BLaER1 (cell line): ENCODE results near the gene ALKBH3.

Experiments used
- H3K27ac ChIP-seq: shearing (Covaris generic); formaldehyde crosslinking; 2 replicates; pipeline ENCODE4 v1.8.1; 2022
- H3K27me3 ChIP-seq: shearing (Covaris generic); formaldehyde crosslinking; 2 replicates; pipeline ENCODE4 v1.8.1; 2022
- H3K36me3 ChIP-seq: shearing (Covaris generic); formaldehyde crosslinking; 2 replicates; pipeline ENCODE4 v1.8.1; 2022
- H3K4me1 ChIP-seq: shearing (Covaris generic); formaldehyde crosslinking; 2 replicates; pipeline ENCODE4 v1.8.1; 2022
- H3K4me2 ChIP-seq: shearing (Covaris generic); formaldehyde crosslinking; 2 replicates; pipeline ENCODE4 v1.8.1; 2022
- H3K4me3 ChIP-seq: shearing (Covaris generic); formaldehyde crosslinking; 2 replicates; pipeline ENCODE4 v1.8.1; 2022
- H3K9ac ChIP-seq: shearing (Covaris generic); formaldehyde crosslinking; 2 replicates; pipeline ENCODE4 v1.8.1; 2022
- H3K9me3 ChIP-seq: shearing (Covaris generic); formaldehyde crosslinking; 2 replicates; pipeline ENCODE4 v1.8.1; 2022
- H4K20me1 ChIP-seq: shearing (Covaris generic); formaldehyde crosslinking; 2 replicates; pipeline ENCODE4 v1.8.1; 2022
- Cebpa-rat ChIP-seq: shearing (Covaris generic); IDR thresholded peaks from 2 replicates; pipeline ENCODE4 v1.8.1; 2022

The ALKBH3 gene

GRCh38 chr11:43853781-43854180, 26.9 kb upstream of the ALKBH3 start:
- H3K4me1 ChIP-seq = no peaks in the 10 kb centered on the region
- H3K27ac ChIP-seq = no peak overlapping the region
- H3K9me3 ChIP-seq = no peaks in the 10 kb centered on the region
- peaks cover 56% of the 10 kb centered on the region for H3K36me3 ChIP-seq
- H3K27me3 ChIP-seq = no peaks in the 10 kb centered on the region
- H4K20me1 ChIP-seq = peaks cover 16% of the 10 kb centered on the region; the same call in 1 of the 2 replicates
- H3K4me2 ChIP-seq = no peak overlapping the region
- no peak overlapping the region for H3K9ac ChIP-seq
- H3K4me3 ChIP-seq = no peak overlapping the region
- TF ChIP-seq Cebpa-rat = no peak

GRCh38 chr11:43856993-43857392, 23.6 kb upstream of the ALKBH3 start:
- TF ChIP-seq Cebpa-rat = no peak
- peaks cover 15% of the 10 kb centered on the region for H3K9me3 ChIP-seq
- H3K4me2 ChIP-seq = no peak overlapping the region

GRCh38 chr11:43861141-43861540, 19.5 kb upstream of the ALKBH3 start:
- H4K20me1 ChIP-seq = no peaks in the 10 kb centered on the region
- H3K9ac ChIP-seq = no peak overlapping the region
- no peaks in the 10 kb centered on the region for H3K27me3 ChIP-seq
- no peak overlapping the region for H3K4me3 ChIP-seq
- no peak overlapping the region for H3K27ac ChIP-seq
- TF ChIP-seq Cebpa-rat = no peak
- peaks cover 17% of the 10 kb centered on the region for H3K36me3 ChIP-seq
- H3K4me1 ChIP-seq = peaks cover 12% of the 10 kb centered on the region
- H3K4me2 ChIP-seq = no peak overlapping the region
- peaks cover 15% of the 10 kb centered on the region for H3K9me3 ChIP-seq

More at GRCh38 chr11:43856993-43857392, 23.6 kb upstream of the ALKBH3 start:
- H3K27me3 ChIP-seq = no peaks in the 10 kb centered on the region
- H4K20me1 ChIP-seq = no peaks in the 10 kb centered on the region
- no peaks in the 10 kb centered on the region for H3K4me1 ChIP-seq
- H3K4me3 ChIP-seq = no peak overlapping the region
- no peak overlapping the region for H3K27ac ChIP-seq
- no peak overlapping the region for H3K9ac ChIP-seq
- H3K36me3 ChIP-seq = peaks cover 51% of the 10 kb centered on the region

- H3K36me3 ChIP-seq = no peaks in the 10 kb centered on the region
- H3K27ac ChIP-seq = no peak overlapping the region
- no peak overlapping the region for H3K4me2 ChIP-seq
- H4K20me1 ChIP-seq = no peaks in the 10 kb centered on the region
- no peaks in the 10 kb centered on the region for H3K27me3 ChIP-seq
- H3K4me3 ChIP-seq = no peak overlapping the region
- H3K9me3 ChIP-seq = no peaks in the 10 kb centered on the region
- H3K4me1 ChIP-seq = peaks cover 24% of the 10 kb centered on the region
- TF ChIP-seq Cebpa-rat = no peak
- H3K9ac ChIP-seq = no peak overlapping the region
Measured at GRCh38 chr11:43866520-43866919, 14.1 kb upstream of the ALKBH3 start.

- H3K4me2 ChIP-seq = no peak overlapping the region
- H3K27me3 ChIP-seq = no peaks in the 10 kb centered on the region
- H3K4me3 ChIP-seq = no peak overlapping the region
- H3K27ac ChIP-seq = no peak overlapping the region
- H3K4me1 ChIP-seq = peaks cover 24% of the 10 kb centered on the region
- H3K9ac ChIP-seq = no peak overlapping the region
- no peaks in the 10 kb centered on the region for H3K9me3 ChIP-seq
- TF ChIP-seq Cebpa-rat = no peak
- H4K20me1 ChIP-seq = no peaks in the 10 kb centered on the region
- H3K36me3 ChIP-seq = no peaks in the 10 kb centered on the region
Measured at GRCh38 chr11:43866969-43867368, 13.7 kb upstream of the ALKBH3 start.

- Histone ChIP-seq H3K4me2 (peak overlapping the region; percentile 32), H3K27me3 (no peaks in the 10 kb centered on the region), H3K4me1 (peaks cover 15% of the 10 kb centered on the region), H3K9me3 (no peaks in the 10 kb centered on the region), H3K9ac (no peak overlapping the region), H3K27ac (no peak overlapping the region), H4K20me1 (no peaks in the 10 kb centered on the region), H3K36me3 (no peaks in the 10 kb centered on the region), H3K4me3 (no peak overlapping the region)
- peak; percentile 73 for TF ChIP-seq Cebpa-rat
Measured at GRCh38 chr11:43868852-43869567, 11.6 kb upstream of the ALKBH3 start.

- Histone ChIP-seq H3K4me2 (no peak overlapping the region), H3K36me3 (no peaks in the 10 kb centered on the region), H3K27ac (no peak overlapping the region), H3K9ac (no peak overlapping the region), H3K4me1 (peaks cover 11% of the 10 kb centered on the region), H3K27me3 (no peaks in the 10 kb centered on the region), H4K20me1 (no peaks in the 10 kb centered on the region), H3K9me3 (no peaks in the 10 kb centered on the region), H3K4me3 (no peak overlapping the region)
- TF ChIP-seq Cebpa-rat = no peak
Measured at GRCh38 chr11:43871051-43871450, 9.6 kb upstream of the ALKBH3 start.

- peaks cover 15% of the 10 kb centered on the region for H3K4me1 ChIP-seq
- no peak overlapping the region for H3K9ac ChIP-seq
- H3K36me3 ChIP-seq = no peaks in the 10 kb centered on the region
- H3K4me2 ChIP-seq = no peak overlapping the region
- no peaks in the 10 kb centered on the region for H3K27me3 ChIP-seq
- no peak overlapping the region for H3K4me3 ChIP-seq
- no peak for TF ChIP-seq Cebpa-rat
- H4K20me1 ChIP-seq = no peaks in the 10 kb centered on the region
- no peak overlapping the region for H3K27ac ChIP-seq
- H3K9me3 ChIP-seq = no peaks in the 10 kb centered on the region
Measured at GRCh38 chr11:43872995-43873394, 7.6 kb upstream of the ALKBH3 start.

- no peak for TF ChIP-seq Cebpa-rat
- Histone ChIP-seq H3K36me3 (no peaks in the 10 kb centered on the region), H3K27me3 (no peaks in the 10 kb centered on the region), H3K27ac (no peak overlapping the region), H3K9me3 (no peaks in the 10 kb centered on the region), H3K4me1 (peaks cover 9% of the 10 kb centered on the region), H4K20me1 (no peaks in the 10 kb centered on the region), H3K4me2 (no peak overlapping the region), H3K9ac (no peak overlapping the region), H3K4me3 (no peak overlapping the region)
Measured at GRCh38 chr11:43874078-43874477, 6.6 kb upstream of the ALKBH3 start.

GRCh38 chr11:43874738-43875137, 5.9 kb upstream of the ALKBH3 start:
- Histone ChIP-seq H3K9me3 (no peaks in the 10 kb centered on the region), H3K27ac (no peak overlapping the region), H3K9ac (no peak overlapping the region), H3K4me3 (no peak overlapping the region), H4K20me1 (no peaks in the 10 kb centered on the region), H3K4me2 (no peak overlapping the region), H3K4me1 (0 out of 2 replicates have a peak, but pooled peaks cover 4% of the 10 kb centered on the region), H3K36me3 (no peaks in the 10 kb centered on the region), H3K27me3 (no peaks in the 10 kb centered on the region)
- TF ChIP-seq Cebpa-rat = no peak
